ENCODE measurements around the gene TYW1B.
"Not testable (repeated sequence)": the region's sequence is repeated elsewhere in the genome, so short reads cannot be mapped to it uniquely, and the experiment has no call there.

TYW1B gene

GRCh38 chr7:72583620-72584361 is 244.2 kb downstream of the TYW1B start:
- not testable (repeated sequence) for FAIRE-seq; DNase-seq (ENCODE audit: insufficient read length, low spot score)

- DNase-seq (ENCODE audit: insufficient read length, low spot score); FAIRE-seq: not testable (repeated sequence)
These were observed 247.7 kb downstream of the TYW1B start for GRCh38 chr7:72580142-72580770.

GRCh38 chr7:72577107-72577506 is 250.9 kb downstream of the TYW1B start:
- DNase-seq (ENCODE audit: insufficient read length, low spot score) (no peak), FAIRE-seq (no peak)

GRCh38 chr7:72561988-72562387 is 266.0 kb downstream of the TYW1B start:
- FAIRE-seq; DNase-seq (ENCODE audit: insufficient read length, low spot score): not testable (repeated sequence)

- FAIRE-seq; DNase-seq (ENCODE audit: insufficient read length, low spot score): not testable (repeated sequence)
These were observed 268.5 kb downstream of the TYW1B start for GRCh38 chr7:72559546-72559945.

- DNase-seq (ENCODE audit: insufficient read length, low spot score); FAIRE-seq: not testable (repeated sequence)
These were observed 271.3 kb downstream of the TYW1B start for GRCh38 chr7:72556733-72557132.

GRCh38 chr7:72555238-72555637 is 272.8 kb downstream of the TYW1B start:
- DNase-seq (ENCODE audit: insufficient read length, low spot score); FAIRE-seq: not testable (repeated sequence)

- FAIRE-seq; DNase-seq (ENCODE audit: insufficient read length, low spot score): not testable (repeated sequence)
These were observed 273.6 kb downstream of the TYW1B start for GRCh38 chr7:72554401-72554800.

GRCh38 chr7:72550454-72550853 is 277.5 kb downstream of the TYW1B start:
- not testable (repeated sequence) for DNase-seq (ENCODE audit: insufficient read length, low spot score); FAIRE-seq

- DNase-seq (ENCODE audit: insufficient read length, low spot score); FAIRE-seq: not testable (repeated sequence)
These were observed 281.3 kb downstream of the TYW1B start for GRCh38 chr7:72546586-72547237.

- not testable (repeated sequence) for FAIRE-seq; DNase-seq (ENCODE audit: insufficient read length, low spot score)
These were observed 283.5 kb downstream of the TYW1B start for GRCh38 chr7:72544531-72544930.

GRCh38 chr7:72540923-72541322 is 287.1 kb downstream of the TYW1B start:
- FAIRE-seq: no peak

GRCh38 chr7:72540106-72540611 is 287.8 kb downstream of the TYW1B start:
- FAIRE-seq (no peak), DNase-seq (ENCODE audit: insufficient read length, low spot score) (no peak)

More at GRCh38 chr7:72540923-72541322, 287.1 kb downstream of the TYW1B start:
- DNase-seq (ENCODE audit: insufficient read length, low spot score): no peak

GRCh38 chr7:72539702-72540101 is 288.3 kb downstream of the TYW1B start:
- FAIRE-seq: no peak
- DNase-seq (ENCODE audit: insufficient read length, low spot score): no peak

- DNase-seq (ENCODE audit: insufficient read length, low spot score) (no peak), FAIRE-seq (no peak)
These were observed 289.1 kb downstream of the TYW1B start for GRCh38 chr7:72538856-72539255.

GRCh38 chr7:72538147-72538546 is 289.9 kb downstream of the TYW1B start:
- no peak for FAIRE-seq
- no peak for DNase-seq (ENCODE audit: insufficient read length, low spot score)

GRCh38 chr7:72536038-72536437 is 292.0 kb downstream of the TYW1B start:
- not testable (repeated sequence) for FAIRE-seq; DNase-seq (ENCODE audit: insufficient read length, low spot score)

GRCh38 chr7:72531048-72531447 is 297.0 kb downstream of the TYW1B start:
- FAIRE-seq; DNase-seq (ENCODE audit: insufficient read length, low spot score): not testable (repeated sequence)
